OCI-LY7 (cell line): ENCODE data around the gene VPS35L. TPM values are rescaled to one million over a fixed set of nuclear protein-coding genes. Genes with fewer than 3 reads are reported as not detected.

Experiments used
- BruUV-seq: library from RNA; stranded (reverse); fragments of 400-500 nt; replicated peaks from 2 replicates; lab custom pipeline; 2021; lab: Mats Ljungman, UMichigan
- CTCF ChIA-PET: fragments of 300-600 bp; sonication (Branson Sonifier 250); formaldehyde crosslinking; loops from one replicate; lab custom pipeline; 2022; ENCODE audit warnings: antibody characterized with exemption; ENCODE audit not compliant: unreplicated experiment; lab: Charles Lee
- POLR2A ChIA-PET: fragments of 300-600 bp; sonication (Branson Sonifier 250); formaldehyde crosslinking; loops from one replicate; lab custom pipeline; 2022; ENCODE audit warnings: antibody characterized with exemption; lab: Charles Lee
- DNase-seq: peaks from one replicate; pipeline ENCODE4 v3.0.0-alpha.2; 2015; ENCODE audit warnings: low spot score
- H2AFZ ChIP-seq: fragments of 200-600 bp; sonication (generic), shearing (Covaris generic); 2 replicates; pipeline ENCODE4 v1.6.1; 2014; ENCODE audit warnings: mild to moderate bottlenecking, antibody characterized with exemption, low read length, moderate library complexity
- H3K27ac ChIP-seq: fragments of 200-600 bp; sonication (generic); 2 replicates; pipeline ENCODE4 v1.5.1; 2014; ENCODE audit warnings: mixed run types, low read depth, mild to moderate bottlenecking, moderate library complexity, low read length, inconsistent platforms; ENCODE audit not compliant: poor library complexity, severe bottlenecking
- H3K36me3 ChIP-seq: fragments of 200-600 bp; sonication (generic); 2 replicates; pipeline ENCODE4 v1.6.1; 2014; ENCODE audit warnings: mild to moderate bottlenecking, antibody characterized with exemption, low read length, moderate library complexity, mixed read lengths; ENCODE audit not compliant: insufficient read depth
- H3K4me1 ChIP-seq: fragments of 200-600 bp; sonication (generic); 2 replicates; pipeline ENCODE4 v1.5.1; 2014; ENCODE audit warnings: mild to moderate bottlenecking, low read length; ENCODE audit not compliant: insufficient read depth, poor library complexity, severe bottlenecking
- H3K4me2 ChIP-seq: fragments of 200-600 bp; sonication (generic); 2 replicates; pipeline ENCODE4 v1.6.1; 2014; ENCODE audit warnings: mild to moderate bottlenecking, low read length
- H3K4me3 ChIP-seq: fragments of 200-600 bp; sonication (generic); 2 replicates; pipeline ENCODE4 v1.5.1; 2014; ENCODE audit warnings: mild to moderate bottlenecking, low read depth, low read length; ENCODE audit not compliant: poor library complexity, severe bottlenecking
- H3K79me2 ChIP-seq: fragments of 200-600 bp; sonication (generic); 2 replicates; pipeline ENCODE4 v1.6.1; 2016; ENCODE audit warnings: low read depth, mild to moderate bottlenecking, low read length, moderate library complexity, mixed read lengths; ENCODE audit not compliant: insufficient read depth
- H3K9me2 ChIP-seq: fragments of 200-600 bp; sonication (generic); 2 replicates; pipeline ENCODE4 v1.6.1; 2016; ENCODE audit warnings: mild to moderate bottlenecking, low read length, mixed read lengths; ENCODE audit not compliant: insufficient read depth
- H3K9me3 ChIP-seq: fragments of 200-600 bp; sonication (generic); 2 replicates; pipeline ENCODE4 v1.6.1; 2014; ENCODE audit warnings: mild to moderate bottlenecking, mixed run types, low read length, mixed read lengths
- H4K20me1 ChIP-seq: fragments of 200-600 bp; sonication (generic); 2 replicates; pipeline ENCODE4 v1.6.1; 2014; ENCODE audit warnings: mild to moderate bottlenecking, antibody characterized with exemption, low read length, moderate library complexity, mixed read lengths; ENCODE audit not compliant: insufficient read depth
- EZH2phosphoT487 ChIP-seq: fragments of 200-600 bp; sonication (generic); IDR thresholded peaks from 2 replicates; pipeline ENCODE4 v1.6.1; 2018; ENCODE audit warnings: low read depth, borderline replicate concordance, mild to moderate bottlenecking, mixed run types, antibody characterized with exemption, low read length, moderate library complexity, mixed read lengths
- intact Hi-C: fragments of 100-400 bp; cut with micrococcal nuclease; formaldehyde crosslinking; loops from one replicate; pipeline ENCODE4 v1.10.0; 2022; ENCODE audit not compliant: unreplicated experiment
- total RNA-seq, 2 experiments: library from RNA; depleted of rRNA in 1 of 2; stranded (reverse); fragments of >200 nt in 1 of 2; shearing (Covaris generic) in 1 of 2; gene quantifications; 2 replicates each; pipeline ENCODE4 v1.2.3, GENCODE V29; 2014 to 2022
- TF ChIP-seq, protein P1 (sequence below): fragments of 200-600 bp; sonication (generic); conservative IDR thresholded peaks from 2 replicates; pipeline ENCODE4 v1.5.1; 2014; ENCODE audit warnings: mild to moderate bottlenecking, antibody characterized with exemption, low read length, moderate library complexity, mixed read lengths

VPS35L gene
- total RNA-seq, 2 experiments from 2014 or later: 16.5 to 65.2 TPM

GRCh38 chr16:19616241-19616640 lies 60.7 kb downstream of the VPS35L start:
- H3K4me3 ChIP-seq: no peak overlapping the region
- no peak overlapping the region for H3K4me2 ChIP-seq
- no peaks in the 10 kb centered on the region for H4K20me1 ChIP-seq
- ChIA-PET CTCF (no interaction called here), POLR2A (no interaction called here)
- H3K36me3 ChIP-seq: peaks cover 6% of the 10 kb centered on the region; the same call in 1 of the 2 replicates
- TF ChIP-seq, protein P1, sequence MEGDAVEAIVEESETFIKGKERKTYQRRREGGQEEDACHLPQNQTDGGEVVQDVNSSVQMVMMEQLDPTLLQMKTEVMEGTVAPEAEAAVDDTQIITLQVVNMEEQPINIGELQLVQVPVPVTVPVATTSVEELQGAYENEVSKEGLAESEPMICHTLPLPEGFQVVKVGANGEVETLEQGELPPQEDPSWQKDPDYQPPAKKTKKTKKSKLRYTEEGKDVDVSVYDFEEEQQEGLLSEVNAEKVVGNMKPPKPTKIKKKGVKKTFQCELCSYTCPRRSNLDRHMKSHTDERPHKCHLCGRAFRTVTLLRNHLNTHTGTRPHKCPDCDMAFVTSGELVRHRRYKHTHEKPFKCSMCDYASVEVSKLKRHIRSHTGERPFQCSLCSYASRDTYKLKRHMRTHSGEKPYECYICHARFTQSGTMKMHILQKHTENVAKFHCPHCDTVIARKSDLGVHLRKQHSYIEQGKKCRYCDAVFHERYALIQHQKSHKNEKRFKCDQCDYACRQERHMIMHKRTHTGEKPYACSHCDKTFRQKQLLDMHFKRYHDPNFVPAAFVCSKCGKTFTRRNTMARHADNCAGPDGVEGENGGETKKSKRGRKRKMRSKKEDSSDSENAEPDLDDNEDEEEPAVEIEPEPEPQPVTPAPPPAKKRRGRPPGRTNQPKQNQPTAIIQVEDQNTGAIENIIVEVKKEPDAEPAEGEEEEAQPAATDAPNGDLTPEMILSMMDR: no peak
- no TSS peak for BruUV-seq
- no peak overlapping the region for H2AFZ ChIP-seq
- H3K79me2 ChIP-seq: no peaks in the 10 kb centered on the region
- no peak for DNase-seq
- no peaks in the 10 kb centered on the region for H3K4me1 ChIP-seq
- intact Hi-C loops: no loop called here
- no peaks in the 10 kb centered on the region for H3K9me2 ChIP-seq
- no peak overlapping the region for H3K27ac ChIP-seq
- H3K9me3 ChIP-seq: no peaks in the 10 kb centered on the region

DNA sequence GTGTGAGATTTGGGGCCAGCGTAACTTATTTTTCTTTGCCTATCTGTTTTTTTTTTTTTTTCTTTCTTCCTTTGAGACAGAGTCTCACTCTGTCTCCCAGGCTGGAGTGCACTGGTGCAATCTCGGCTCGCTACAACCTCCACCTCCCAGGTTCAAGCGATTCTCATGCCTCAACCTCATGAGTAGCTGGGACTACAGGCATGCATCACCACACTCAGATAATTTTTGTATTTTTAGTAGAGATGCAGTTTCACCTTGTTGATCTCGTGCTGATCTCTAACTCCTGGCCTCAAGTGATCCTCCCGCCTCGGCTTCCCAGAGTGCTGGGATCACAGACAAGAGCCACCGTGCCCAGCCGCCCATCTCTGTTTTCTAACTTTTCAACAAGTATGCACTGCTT lies 63.4 kb downstream of the VPS35L start:
- Histone ChIP-seq H3K9me2 (no peaks in the 10 kb centered on the region), H3K36me3 (no peaks in the 10 kb centered on the region), H2AFZ (no peak overlapping the region), H3K4me3 (no peak overlapping the region), H3K27ac (no peak overlapping the region), H3K4me2 (no peak overlapping the region), H3K9me3 (no peaks in the 10 kb centered on the region), H3K79me2 (no peaks in the 10 kb centered on the region), H3K4me1 (no peaks in the 10 kb centered on the region), H4K20me1 (no peaks in the 10 kb centered on the region)
- DNase-seq: no peak
- TF ChIP-seq, protein P1: no peak
- no peak for TF ChIP-seq EZH2phosphoT487
- ChIA-PET POLR2A (no interaction called here), CTCF (no interaction called here)
- no TSS peak for BruUV-seq
- intact Hi-C loops: no loop called here

DNA sequence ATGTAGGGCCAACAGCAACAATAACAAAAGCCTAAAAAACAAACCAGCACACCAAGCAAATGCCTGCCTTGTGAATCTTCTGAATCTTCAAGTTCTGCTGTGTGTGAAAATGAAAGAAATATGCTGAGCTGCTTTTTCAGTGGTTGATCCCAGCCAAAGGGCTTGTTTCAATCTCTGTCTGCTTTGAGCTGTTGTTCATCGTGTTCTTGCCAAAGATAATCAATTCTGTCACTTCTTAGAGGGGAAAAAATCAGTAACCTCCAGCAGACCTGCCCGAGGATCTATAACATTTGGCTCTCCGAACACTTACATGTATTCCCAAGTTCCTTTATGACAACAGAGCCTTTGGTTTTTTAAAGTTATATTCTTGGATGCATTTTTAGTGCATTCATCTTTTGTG lies 65.9 kb downstream of the VPS35L start:
- H4K20me1 ChIP-seq: no peaks in the 10 kb centered on the region
- POLR2A ChIA-PET: no interaction called here
- CTCF ChIA-PET: no interaction called here
- H3K9me3 ChIP-seq: no peaks in the 10 kb centered on the region
- H3K79me2 ChIP-seq: no peaks in the 10 kb centered on the region
- H3K36me3 ChIP-seq: peaks cover 3% of the 10 kb centered on the region; the same call in 1 of the 2 replicates
- H3K27ac ChIP-seq: no peak overlapping the region
- H3K4me1 ChIP-seq: no peaks in the 10 kb centered on the region
- no peak overlapping the region for H3K4me3 ChIP-seq
- DNase-seq: no peak
- no peaks in the 10 kb centered on the region for H3K9me2 ChIP-seq
- no peak overlapping the region for H3K4me2 ChIP-seq
- no peak for TF ChIP-seq EZH2phosphoT487
- TF ChIP-seq, protein P1: no peak
- intact Hi-C loops: no loop called here
- no TSS peak for BruUV-seq
- no peak overlapping the region for H2AFZ ChIP-seq
